ENCODE data around the gene DNMBP.

DNA sequence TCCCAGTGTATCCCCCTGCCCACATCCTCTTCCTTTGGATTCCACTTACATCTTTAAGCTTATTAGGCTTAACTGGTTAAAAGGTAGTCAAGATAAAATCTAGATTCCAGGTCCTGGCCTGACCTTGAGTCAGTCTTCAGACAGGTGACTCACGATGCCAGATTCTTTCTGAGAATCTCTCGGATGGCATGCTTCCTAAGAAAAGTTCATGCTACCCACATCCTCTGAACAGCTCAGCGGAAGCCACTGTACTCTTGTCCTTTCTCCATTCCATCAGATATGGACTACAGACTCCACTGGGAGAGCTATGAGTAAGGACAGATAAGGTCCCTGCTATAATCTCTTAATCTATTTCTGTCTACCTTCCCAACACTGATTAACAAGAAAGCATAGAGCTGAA lies 43.4 kb downstream of the DNMBP start:
- TF ChIP-seq POLR2A (IDR thresholded peaks at IDR 0.05; ENCODE audit: low read length) (no peak), GATA1 (IDR thresholded peaks at IDR 0.05; ENCODE audit: low read depth, low read length) (no peak)
